ENCODE results near the gene CIROP. TPM values are rescaled to one million over a fixed set of nuclear protein-coding genes. Genes with fewer than 3 reads are reported as not detected.
A peak's percentile ranks its signal among the peaks of the same experiment; 100 is the strongest.

The CIROP gene
- total and polyA plus RNA-seq, 8 donors: 0.06 to 0.08 TPM; not detected in 6

GRCh38 chr14:23093991-23094665 lies 10.7 kb downstream of the CIROP start:
- H3K36me3 ChIP-seq: peaks cover under 1 to 59% of the 10 kb centered on the region in 2 donors
- H3K4me1 ChIP-seq: peaks cover 15 to 74% of the 10 kb centered on the region in 2 donors
- H3K27me3 ChIP-seq: no peaks in the 10 kb centered on the region
- ATAC-seq (no peak), DNase-seq (no peak)
- peak overlapping the region; percentile 79 to 93 for H3K4me3 ChIP-seq
- intact Hi-C loops (cut with DNase I): no loop called here
- no peak for TF ChIP-seq CTCF (IDR thresholded peaks at IDR 0.05)
- no peaks in the 10 kb centered on the region for H3K9me3 ChIP-seq
- H3K27ac ChIP-seq: peak overlapping the region; percentile 96 to 98

- DNase-seq (no peak), ATAC-seq (no peak)
- TF ChIP-seq CTCF (IDR thresholded peaks at IDR 0.05): no peak
- H3K36me3 ChIP-seq: peaks cover 2 to 59% of the 10 kb centered on the region in 2 donors
- intact Hi-C loops (cut with DNase I): no loop called here
- H3K27me3 ChIP-seq: no peaks in the 10 kb centered on the region
- peaks cover 15 to 68% of the 10 kb centered on the region in 2 donors for H3K4me1 ChIP-seq
- peak overlapping the region; percentile 79 to 93 for H3K4me3 ChIP-seq
- H3K27ac ChIP-seq: no peak overlapping the region
- H3K9me3 ChIP-seq: no peaks in the 10 kb centered on the region
Observed at GRCh38 chr14:23093526-23093925, 11.3 kb downstream of the CIROP start.

DNA sequence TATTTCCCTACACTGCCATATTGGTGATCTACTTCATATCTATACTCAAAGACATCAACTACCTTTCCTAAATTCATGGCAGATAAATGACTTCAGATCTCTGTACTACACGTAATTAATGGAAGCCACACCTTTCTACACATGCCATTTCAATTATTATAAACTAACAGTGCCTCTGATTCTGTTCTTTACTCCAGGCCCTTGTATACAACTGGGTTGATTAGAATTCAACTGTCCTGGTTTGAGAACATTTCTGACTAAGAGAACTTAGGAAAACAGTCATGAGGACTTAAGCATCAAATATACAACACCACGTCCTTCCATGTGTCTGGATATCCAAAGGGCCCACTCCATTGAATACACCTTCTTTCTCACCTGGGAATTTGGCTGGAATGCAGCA lies 11.7 kb downstream of the CIROP start:
- ATAC-seq: no peak
- Histone ChIP-seq H3K27me3 (no peaks in the 10 kb centered on the region), H3K4me1 (peaks cover 15 to 64% of the 10 kb centered on the region in 2 donors), H3K36me3 (peaks cover 2 to 59% of the 10 kb centered on the region in 2 donors), H3K9me3 (no peaks in the 10 kb centered on the region), H3K27ac (no peak overlapping the region), H3K4me3 (peak overlapping the region in 1 of 2 donors; percentile 93)
- TF ChIP-seq CTCF (IDR thresholded peaks at IDR 0.05): no peak
- DNase-seq: no peak
- intact Hi-C loops (cut with DNase I): no loop called here

- TF ChIP-seq CTCF (IDR thresholded peaks at IDR 0.05): no peak
- intact Hi-C loops (cut with DNase I): no loop called here
- Histone ChIP-seq H3K36me3 (peaks cover 2 to 68% of the 10 kb centered on the region in 2 donors), H3K27me3 (no peaks in the 10 kb centered on the region), H3K27ac (no peak overlapping the region), H3K4me1 (peaks cover 12 to 52% of the 10 kb centered on the region in 2 donors), H3K9me3 (no peaks in the 10 kb centered on the region), H3K4me3 (no peak overlapping the region)
- DNase-seq: no peak
- no peak for ATAC-seq
Observed at GRCh38 chr14:23091294-23092225, 13.2 kb downstream of the CIROP start.

GRCh38 chr14:23090254-23090636 lies 14.5 kb downstream of the CIROP start:
- no peak for TF ChIP-seq CTCF (IDR thresholded peaks at IDR 0.05)

More at GRCh38 chr14:23090254-23090636, 14.5 kb downstream of the CIROP start:
- Histone ChIP-seq H3K27ac (no peak overlapping the region), H3K4me1 (peaks cover 10 to 59% of the 10 kb centered on the region in 2 donors), H3K27me3 (no peaks in the 10 kb centered on the region), H3K36me3 (peaks cover 2 to 81% of the 10 kb centered on the region in 2 donors), H3K4me3 (no peak overlapping the region), H3K9me3 (no peaks in the 10 kb centered on the region)
- no peak for ATAC-seq
- no peak for DNase-seq
- intact Hi-C loops (cut with DNase I): no loop called here
